SK-N-MC (cell line): ENCODE data around the gene AVEN.

Experiments used
- EZH2 ChIP-seq: fragments of 200-600 bp; sonication (generic); IDR thresholded peaks from one replicate; pipeline ENCODE4 v1.6.1; 2017; ENCODE audit warnings: antibody characterized with exemption
- FOXP2 ChIP-seq: optimal IDR thresholded peaks from 2 replicates; pipeline ENCODE3; 2011; ENCODE audit warnings: mild to moderate bottlenecking, moderate library complexity; ENCODE audit not compliant: insufficient read depth; ENCODE audit errors: extremely low read length, control extremely low read depth
- POLR2AphosphoS5 ChIP-seq: IDR thresholded peaks from 2 replicates; pipeline ENCODE4 v1.6.1; 2012; ENCODE audit warnings: mild to moderate bottlenecking, low read depth, low read length, borderline replicate concordance

DNA sequence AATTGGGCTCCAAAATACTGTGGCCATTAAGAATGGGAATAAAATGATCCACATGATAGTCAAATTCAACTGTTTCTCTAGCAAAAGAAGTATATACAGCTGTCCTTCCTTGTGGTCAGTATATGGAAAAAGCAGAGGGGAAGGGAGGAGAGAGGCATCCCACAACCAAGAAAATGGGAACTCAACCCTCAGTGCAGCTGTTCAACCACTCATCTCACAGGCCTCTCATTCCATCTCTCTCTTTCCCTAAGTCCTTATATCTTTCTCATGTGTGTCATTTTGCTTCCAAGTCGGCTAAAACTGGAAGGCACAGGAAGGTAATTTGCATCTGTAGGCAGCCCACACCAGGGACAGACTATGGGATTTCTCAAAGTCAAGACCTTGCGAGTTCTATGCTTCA is 27.5 kb downstream of the AVEN start:
- TF ChIP-seq EZH2 (no peak), POLR2AphosphoS5 (no peak), FOXP2 (no peak)
